DND-41 (cell line): Measurements from ENCODE around the gene MYO16.

ENCODE experiments used
- EZH2 ChIP-seq: IDR thresholded peaks from 3 replicates; pipeline ENCODE4 v1.6.1; 2012; ENCODE audit warnings: borderline replicate concordance, low read depth, mild to moderate bottlenecking, moderate library complexity, low read length, inconsistent platforms; ENCODE audit not compliant: severe bottlenecking
- TF ChIP-seq, protein P1 (sequence below): IDR thresholded peaks from 2 replicates; pipeline ENCODE4 v1.5.1; 2012; ENCODE audit warnings: borderline replicate concordance, low read length, moderate library complexity, mild to moderate bottlenecking; ENCODE audit not compliant: poor library complexity, severe bottlenecking; ENCODE audit errors: extremely low read depth

DNA sequence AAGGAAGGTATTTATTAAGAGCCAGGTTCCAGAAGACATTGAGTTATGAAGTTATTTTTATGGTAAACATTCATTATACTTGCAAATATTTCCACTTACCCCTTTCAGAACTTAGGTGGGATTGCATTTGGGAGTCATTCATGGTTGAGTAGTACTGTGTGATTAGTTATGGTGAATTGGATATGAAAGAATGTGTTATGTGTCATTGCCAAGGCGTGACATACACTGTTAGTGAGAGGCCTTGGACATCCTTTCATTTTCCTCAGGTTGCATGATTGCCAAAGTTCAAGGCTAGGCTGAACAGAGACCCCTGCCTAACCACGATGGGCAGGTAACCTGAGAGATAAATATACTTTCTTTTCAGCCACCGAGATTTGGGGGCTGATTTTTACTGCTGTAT is 40.9 kb upstream of the MYO16 start:
- TF ChIP-seq EZH2, result no peak
- TF ChIP-seq, protein P1, sequence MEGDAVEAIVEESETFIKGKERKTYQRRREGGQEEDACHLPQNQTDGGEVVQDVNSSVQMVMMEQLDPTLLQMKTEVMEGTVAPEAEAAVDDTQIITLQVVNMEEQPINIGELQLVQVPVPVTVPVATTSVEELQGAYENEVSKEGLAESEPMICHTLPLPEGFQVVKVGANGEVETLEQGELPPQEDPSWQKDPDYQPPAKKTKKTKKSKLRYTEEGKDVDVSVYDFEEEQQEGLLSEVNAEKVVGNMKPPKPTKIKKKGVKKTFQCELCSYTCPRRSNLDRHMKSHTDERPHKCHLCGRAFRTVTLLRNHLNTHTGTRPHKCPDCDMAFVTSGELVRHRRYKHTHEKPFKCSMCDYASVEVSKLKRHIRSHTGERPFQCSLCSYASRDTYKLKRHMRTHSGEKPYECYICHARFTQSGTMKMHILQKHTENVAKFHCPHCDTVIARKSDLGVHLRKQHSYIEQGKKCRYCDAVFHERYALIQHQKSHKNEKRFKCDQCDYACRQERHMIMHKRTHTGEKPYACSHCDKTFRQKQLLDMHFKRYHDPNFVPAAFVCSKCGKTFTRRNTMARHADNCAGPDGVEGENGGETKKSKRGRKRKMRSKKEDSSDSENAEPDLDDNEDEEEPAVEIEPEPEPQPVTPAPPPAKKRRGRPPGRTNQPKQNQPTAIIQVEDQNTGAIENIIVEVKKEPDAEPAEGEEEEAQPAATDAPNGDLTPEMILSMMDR, result no peak
